Heart left ventricle (tissue), 13 donors: ENCODE measurements around the gene FAM163B.

ENCODE experiments used
- POLR2A ChIP-seq, 2 donors: fragments of 450-650 bp; IDR thresholded peaks; one replicate each; pipeline ENCODE4 v1.6.1; 2017; ENCODE audit warnings: antibody characterized with exemption in 2 of 2, mild to moderate bottlenecking in 2 of 2, moderate library complexity in 2 of 2
- TF ChIP-seq, protein P1 (sequence below), 12 donors: fragments of 200-600 bp; sonication (generic) in 4 of 12; IDR thresholded peaks; one replicate each; pipeline versions ENCODE4 v1.5.0 to v1.8.0; 2018 to 2022; ENCODE audit warnings: antibody characterized with exemption in 12 of 12, mild to moderate bottlenecking in 5 of 12
- donor health status: ischemic (EF 13 %, LVEDD 7.1; RV severe dilation, severe dysfunction).
- donor health status: DM: no; HTN: yes; CAD: no.
- donor health status: DM: no; HTN: no; CAD: no.
- donor health status: ischemic (EF 25% LVEDD 6.9; RV normal size, moderate dysfunction).
- donor health status: ischemic (EF 25% LVEDD 5.7; RV mildly dilated, moderate dysfunction).
- donor health status: ischemic (EF 35%, LVEDD 5.7; RV mildly dilated, moderate dysfunction).
- donor health status: nonischemic (EF 11% LVEDD 7.7; RV severe dilation, severe dysfunction).
- donor health status: DM: yes; HTN: yes; CAD: no.
- donor health status: PGD.
- donor health status: ischemic (EF 29% LVEDD 5.4; RV normal size, mild dysfunction).
- donor health status: nonischemic (EF 23%, LVEDD 6.1; RV moderate dilation, normal function).

- TF ChIP-seq, protein P1, sequence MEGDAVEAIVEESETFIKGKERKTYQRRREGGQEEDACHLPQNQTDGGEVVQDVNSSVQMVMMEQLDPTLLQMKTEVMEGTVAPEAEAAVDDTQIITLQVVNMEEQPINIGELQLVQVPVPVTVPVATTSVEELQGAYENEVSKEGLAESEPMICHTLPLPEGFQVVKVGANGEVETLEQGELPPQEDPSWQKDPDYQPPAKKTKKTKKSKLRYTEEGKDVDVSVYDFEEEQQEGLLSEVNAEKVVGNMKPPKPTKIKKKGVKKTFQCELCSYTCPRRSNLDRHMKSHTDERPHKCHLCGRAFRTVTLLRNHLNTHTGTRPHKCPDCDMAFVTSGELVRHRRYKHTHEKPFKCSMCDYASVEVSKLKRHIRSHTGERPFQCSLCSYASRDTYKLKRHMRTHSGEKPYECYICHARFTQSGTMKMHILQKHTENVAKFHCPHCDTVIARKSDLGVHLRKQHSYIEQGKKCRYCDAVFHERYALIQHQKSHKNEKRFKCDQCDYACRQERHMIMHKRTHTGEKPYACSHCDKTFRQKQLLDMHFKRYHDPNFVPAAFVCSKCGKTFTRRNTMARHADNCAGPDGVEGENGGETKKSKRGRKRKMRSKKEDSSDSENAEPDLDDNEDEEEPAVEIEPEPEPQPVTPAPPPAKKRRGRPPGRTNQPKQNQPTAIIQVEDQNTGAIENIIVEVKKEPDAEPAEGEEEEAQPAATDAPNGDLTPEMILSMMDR (IDR thresholded peaks at IDR 0.05): peak in 1 of 12 donors; percentile 4
- no peak for TF ChIP-seq POLR2A (IDR thresholded peaks at IDR 0.05)
These were observed 70.0 kb downstream of the FAM163B start for GRCh38 chr9:133538851-133539833.
